ENCODE results near the gene NIPA2. TPM values are rescaled to one million over a fixed set of nuclear protein-coding genes. Genes with fewer than 3 reads are reported as not detected.

The NIPA2 gene
- total and polyA plus RNA-seq, 2 of the 13 experiments (the other 11 are each of a cell fraction or from before 2014, with no cell fraction given), result 29.0 to 56.2 TPM

- no peak overlapping the region for H2AFZ ChIP-seq (ENCODE audit: low read length)
- no peaks in the 10 kb centered on the region; the same call in 1 of the 2 replicates for H3K4me1 ChIP-seq (ENCODE audit: insufficient read depth, low read length)
- ATAC-seq (no peak), FAIRE-seq (no peak), DNase-seq (ENCODE audit: low spot score) (no peak)
- H3K27me3 ChIP-seq (ENCODE audit: control insufficient read depth in 1 of 2, insufficient read depth in 2 of 2, low read length in 2 of 2), result no peaks in the 10 kb centered on the region
- ChIA-PET CTCF (ENCODE audit: low intra/inter-chr PET ratio, low total read pairs) (no interaction called here), POLR2A (no interaction called here)
- H3K36me3 ChIP-seq (replicated peaks in 1 of 2; ENCODE audit: control insufficient read depth in 1 of 2, insufficient read depth in 2 of 2, low read length in 2 of 2), result no peaks in the 10 kb centered on the region; a peak in 1 of 5 replicates
- H3K9me3 ChIP-seq (ENCODE audit: low read length), result no peaks in the 10 kb centered on the region
- H3K4me3 ChIP-seq (replicated peaks in 1 of 3; ENCODE audit: insufficient read depth in 1 of 3, low read depth in 2 of 3, low read length in 3 of 3), result no peak overlapping the region
- in situ Hi-C loops (cut with HindIII; ENCODE audit: extremely low pct_ligation_motif_present, low pct_unique_long_range_greater_than_20kb) (no loop called here), intact Hi-C loops (cut with micrococcal nuclease; ENCODE audit: unreplicated experiment) (no loop called here)
- no peak overlapping the region for H3K4me2 ChIP-seq (ENCODE audit: low read depth, low read length)
- TF ChIP-seq KAT8 (CRISPR knock-in tag; IDR thresholded peaks at IDR 0.05) (no peak), KLF15 (CRISPR knock-in tag; IDR thresholded peaks at IDR 0.05; ENCODE audit: borderline replicate concordance) (no peak), ZNF430 (CRISPR knock-in tag; IDR thresholded peaks at IDR 0.05) (no peak), ZBTB43 (CRISPR knock-in tag; conservative IDR thresholded peaks at IDR 0.05) (no peak), SMAD9 (CRISPR knock-in tag; IDR thresholded peaks at IDR 0.05) (no peak), ZNF556 (CRISPR knock-in tag; IDR thresholded peaks at IDR 0.05; ENCODE audit: borderline replicate concordance) (no peak), ZBTB1 (CRISPR knock-in tag; IDR thresholded peaks at IDR 0.05; ENCODE audit: borderline replicate concordance) (no peak), YEATS2 (CRISPR knock-in tag; IDR thresholded peaks at IDR 0.05; ENCODE audit: borderline replicate concordance) (no peak), ZNF770 (CRISPR knock-in tag; IDR thresholded peaks at IDR 0.05) (no peak), CBFB (CRISPR knock-in tag; IDR thresholded peaks at IDR 0.05) (no peak), ZBTB44 (CRISPR knock-in tag; IDR thresholded peaks at IDR 0.05) (no peak)
- TF ChIP-seq, protein P1, sequence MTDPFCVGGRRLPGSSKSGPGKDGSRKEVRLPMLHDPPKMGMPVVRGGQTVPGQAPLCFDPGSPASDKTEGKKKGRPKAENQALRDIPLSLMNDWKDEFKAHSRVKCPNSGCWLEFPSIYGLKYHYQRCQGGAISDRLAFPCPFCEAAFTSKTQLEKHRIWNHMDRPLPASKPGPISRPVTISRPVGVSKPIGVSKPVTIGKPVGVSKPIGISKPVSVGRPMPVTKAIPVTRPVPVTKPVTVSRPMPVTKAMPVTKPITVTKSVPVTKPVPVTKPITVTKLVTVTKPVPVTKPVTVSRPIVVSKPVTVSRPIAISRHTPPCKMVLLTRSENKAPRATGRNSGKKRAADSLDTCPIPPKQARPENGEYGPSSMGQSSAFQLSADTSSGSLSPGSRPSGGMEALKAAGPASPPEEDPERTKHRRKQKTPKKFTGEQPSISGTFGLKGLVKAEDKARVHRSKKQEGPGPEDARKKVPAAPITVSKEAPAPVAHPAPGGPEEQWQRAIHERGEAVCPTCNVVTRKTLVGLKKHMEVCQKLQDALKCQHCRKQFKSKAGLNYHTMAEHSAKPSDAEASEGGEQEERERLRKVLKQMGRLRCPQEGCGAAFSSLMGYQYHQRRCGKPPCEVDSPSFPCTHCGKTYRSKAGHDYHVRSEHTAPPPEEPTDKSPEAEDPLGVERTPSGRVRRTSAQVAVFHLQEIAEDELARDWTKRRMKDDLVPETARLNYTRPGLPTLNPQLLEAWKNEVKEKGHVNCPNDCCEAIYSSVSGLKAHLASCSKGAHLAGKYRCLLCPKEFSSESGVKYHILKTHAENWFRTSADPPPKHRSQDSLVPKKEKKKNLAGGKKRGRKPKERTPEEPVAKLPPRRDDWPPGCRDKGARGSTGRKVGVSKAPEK (CRISPR knock-in tag; IDR thresholded peaks at IDR 0.05; ENCODE audit: borderline replicate concordance), result no peak
- TF ChIP-seq, protein P2, sequence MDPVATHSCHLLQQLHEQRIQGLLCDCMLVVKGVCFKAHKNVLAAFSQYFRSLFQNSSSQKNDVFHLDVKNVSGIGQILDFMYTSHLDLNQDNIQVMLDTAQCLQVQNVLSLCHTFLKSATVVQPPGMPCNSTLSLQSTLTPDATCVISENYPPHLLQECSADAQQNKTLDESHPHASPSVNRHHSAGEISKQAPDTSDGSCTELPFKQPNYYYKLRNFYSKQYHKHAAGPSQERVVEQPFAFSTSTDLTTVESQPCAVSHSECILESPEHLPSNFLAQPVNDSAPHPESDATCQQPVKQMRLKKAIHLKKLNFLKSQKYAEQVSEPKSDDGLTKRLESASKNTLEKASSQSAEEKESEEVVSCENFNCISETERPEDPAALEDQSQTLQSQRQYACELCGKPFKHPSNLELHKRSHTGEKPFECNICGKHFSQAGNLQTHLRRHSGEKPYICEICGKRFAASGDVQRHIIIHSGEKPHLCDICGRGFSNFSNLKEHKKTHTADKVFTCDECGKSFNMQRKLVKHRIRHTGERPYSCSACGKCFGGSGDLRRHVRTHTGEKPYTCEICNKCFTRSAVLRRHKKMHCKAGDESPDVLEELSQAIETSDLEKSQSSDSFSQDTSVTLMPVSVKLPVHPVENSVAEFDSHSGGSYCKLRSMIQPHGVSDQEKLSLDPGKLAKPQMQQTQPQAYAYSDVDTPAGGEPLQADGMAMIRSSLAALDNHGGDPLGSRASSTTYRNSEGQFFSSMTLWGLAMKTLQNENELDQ (CRISPR knock-in tag; IDR thresholded peaks at IDR 0.05; ENCODE audit: borderline replicate concordance), result no peak
- H4K20me1 ChIP-seq (ENCODE audit: insufficient read depth, low read length), result no peaks in the 10 kb centered on the region
- H3K27ac ChIP-seq (ENCODE audit: extremely low read length, insufficient read depth, low read length), result no peak overlapping the region
- no TSS peak for BruUV-seq (replicated peaks)
- WGBS (ENCODE audit: low lambda C conversion rate), result 97% methylated on average over 17 of the region's 17 CpGs
- H3K9ac ChIP-seq (ENCODE audit: insufficient read depth, low read depth, low read length), result no peak overlapping the region
- peaks cover 70% of the 10 kb centered on the region for H3K79me2 ChIP-seq (ENCODE audit: insufficient read depth, low read length)
Measured at GRCh38 chr15:22794621-22795167, 43.8 kb upstream of the NIPA2 start.
